Brain pericyte (primary cell): Measurements from ENCODE around the gene RNF181.
"Not testable (repeated sequence)": the region's sequence is repeated elsewhere in the genome, so short reads cannot be mapped to it uniquely, and the experiment has no call there.

Experiments used
- DNase-seq: peaks from one replicate; pipeline ENCODE4 v3.0.0-alpha.2; 2012; ENCODE audit warnings: low read depth, low spot score

RNF181 gene

DNA sequence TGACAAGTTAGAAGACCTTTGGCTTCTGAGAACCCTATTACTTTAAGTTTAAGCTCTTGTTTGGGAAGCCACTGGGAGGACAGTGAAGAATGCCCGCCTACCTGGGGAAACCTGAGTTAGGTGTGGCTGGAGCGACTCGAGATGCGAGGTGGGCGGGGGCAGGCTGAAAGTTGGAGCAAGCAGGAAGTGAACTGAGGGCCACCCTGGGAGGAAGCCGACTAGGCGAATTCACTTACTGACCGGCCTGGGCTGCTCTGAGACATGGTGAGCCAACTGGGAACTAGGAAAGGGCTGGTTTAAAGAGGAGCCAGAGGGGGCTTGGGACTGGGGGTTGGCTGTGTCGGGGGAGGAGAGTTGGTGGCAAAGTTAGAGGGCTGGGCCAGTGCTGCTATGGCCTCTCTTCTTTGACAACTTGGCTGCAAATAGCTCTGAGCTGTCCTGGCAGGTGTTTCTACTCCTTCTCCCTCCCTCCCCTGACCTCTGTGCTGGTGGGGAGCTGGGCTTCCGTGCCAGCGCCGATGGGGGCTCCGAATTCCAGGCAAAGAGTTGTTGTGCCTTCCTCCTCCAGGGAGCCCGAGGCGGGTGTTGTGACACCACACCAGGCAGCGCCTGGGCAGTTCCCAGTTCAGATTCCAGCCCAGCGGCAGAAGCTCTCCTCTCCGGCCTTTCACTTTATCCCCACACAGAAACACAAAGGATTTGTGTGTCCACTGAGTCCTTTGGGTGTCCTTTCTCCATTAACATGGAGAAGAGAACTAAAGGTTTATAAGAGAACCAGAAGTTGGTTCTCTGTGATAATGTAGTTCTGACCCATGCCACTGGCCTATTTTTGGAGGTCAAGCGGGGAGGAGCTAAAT lies 17.9 kb upstream of the RNF181 start, which contains the start of gene VAMP8:
Gene VAMP8, plus strand, starts transcription at position 201 of the 857 bp plus-strand sequence. Its CDS starts 61 bp downstream, at position 262.
- no peak for DNase-seq

DNA sequence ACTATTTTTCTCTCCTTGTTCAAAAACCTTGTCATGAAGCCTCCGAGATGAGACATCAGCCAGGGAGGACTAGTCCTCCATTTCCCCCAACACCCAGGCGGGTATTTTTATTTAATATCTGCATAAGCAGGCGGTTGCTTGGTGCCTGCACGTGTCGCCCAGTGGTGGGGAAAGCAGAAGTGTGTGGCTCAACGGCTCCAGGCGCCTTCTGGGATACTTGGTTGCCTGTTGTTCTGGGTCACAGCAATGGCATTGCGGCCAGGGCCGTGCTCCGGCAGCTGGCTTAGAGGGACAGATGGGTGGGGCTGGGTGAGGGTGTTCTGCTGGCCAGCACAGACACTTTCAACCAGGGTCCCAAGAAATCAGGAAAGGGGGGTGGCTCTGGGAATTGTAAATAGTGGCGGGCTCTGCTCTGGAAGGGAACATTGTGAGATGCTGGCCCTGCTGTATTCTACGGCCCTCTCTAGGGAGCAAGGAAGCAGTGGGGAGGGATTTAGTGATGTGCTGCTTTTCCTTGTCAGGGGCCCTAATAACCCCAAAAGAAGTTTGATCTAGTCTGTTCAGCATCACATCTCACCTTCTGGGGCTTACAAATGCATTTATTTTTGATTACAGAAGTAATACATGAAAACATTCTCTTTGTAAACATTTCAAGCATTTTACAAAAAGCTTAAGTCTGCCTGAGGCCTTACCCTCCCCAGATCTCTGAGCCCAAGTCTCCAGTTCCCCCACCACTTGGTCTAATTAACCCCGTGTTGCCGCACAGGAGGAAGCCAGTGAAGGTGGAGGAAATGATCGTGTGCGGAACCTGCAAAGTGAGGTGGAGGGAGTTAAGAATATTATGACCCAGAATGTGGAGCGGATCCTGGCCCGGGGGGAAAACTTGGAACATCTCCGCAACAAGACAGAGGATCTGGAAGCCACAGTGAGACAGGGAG lies 17.0 kb upstream of the RNF181 start:
- DNase-seq = no peak

DNA sequence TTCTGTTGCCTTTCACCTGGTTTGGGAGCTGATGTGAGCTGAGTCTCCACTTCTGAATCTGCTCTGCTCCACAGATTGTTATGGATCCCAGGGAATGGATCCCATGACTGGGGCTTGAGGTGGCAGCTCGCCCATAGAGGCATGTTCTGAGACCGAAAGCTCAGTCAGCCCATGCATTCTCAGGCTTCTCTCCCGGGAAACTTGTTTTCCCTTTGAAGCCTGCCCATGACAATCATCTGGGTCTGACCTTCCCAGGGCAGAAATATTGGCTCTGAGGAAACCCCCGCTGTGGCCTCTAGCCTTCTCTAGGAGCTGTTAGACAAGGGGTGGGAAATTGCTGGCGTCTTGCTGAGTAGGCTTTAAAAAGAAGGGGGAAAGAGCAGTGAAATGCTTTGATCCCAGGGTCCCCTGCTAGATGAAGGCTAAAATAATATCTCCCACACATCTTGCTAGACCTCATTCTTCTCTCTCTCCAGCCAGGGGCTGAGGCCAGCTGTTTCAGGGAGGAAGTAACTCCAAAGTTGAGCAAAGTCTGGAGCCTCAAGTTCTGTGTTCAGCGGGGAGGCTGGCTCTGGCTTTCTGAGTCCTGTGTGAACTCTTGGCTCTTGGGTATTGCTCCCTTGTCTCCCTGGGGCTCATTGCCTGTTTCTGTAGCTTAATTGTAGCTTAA lies 16.1 kb upstream of the RNF181 start:
- peak; percentile 80 for DNase-seq

- DNase-seq = no peak
These were observed 15.3 kb upstream of the RNF181 start for GRCh38 chr2:85580206-85580605.

DNA sequence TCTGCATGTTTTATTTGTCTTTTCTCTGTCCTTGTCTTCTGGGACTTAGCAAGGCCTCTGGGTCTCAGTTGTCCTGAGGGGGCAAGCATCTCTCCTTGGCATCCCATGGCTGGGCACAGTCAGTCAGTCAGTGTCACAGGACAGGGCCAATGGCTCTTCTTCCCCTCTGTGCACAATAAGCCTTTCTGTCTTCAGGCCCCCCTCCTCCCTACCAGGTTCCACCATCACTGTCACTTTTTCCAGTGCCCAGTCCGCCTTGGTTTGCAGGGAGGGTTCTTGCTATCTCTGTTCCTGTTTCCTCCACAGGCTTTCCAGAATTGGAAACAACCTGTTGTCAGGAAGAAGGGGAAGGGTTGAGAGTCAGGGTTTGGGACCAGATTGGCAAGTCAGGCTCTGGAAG lies 13.1 kb upstream of the RNF181 start:
- no peak for DNase-seq

- no peak for DNase-seq
These were observed 11.7 kb upstream of the RNF181 start for GRCh38 chr2:85583667-85584353.

DNA sequence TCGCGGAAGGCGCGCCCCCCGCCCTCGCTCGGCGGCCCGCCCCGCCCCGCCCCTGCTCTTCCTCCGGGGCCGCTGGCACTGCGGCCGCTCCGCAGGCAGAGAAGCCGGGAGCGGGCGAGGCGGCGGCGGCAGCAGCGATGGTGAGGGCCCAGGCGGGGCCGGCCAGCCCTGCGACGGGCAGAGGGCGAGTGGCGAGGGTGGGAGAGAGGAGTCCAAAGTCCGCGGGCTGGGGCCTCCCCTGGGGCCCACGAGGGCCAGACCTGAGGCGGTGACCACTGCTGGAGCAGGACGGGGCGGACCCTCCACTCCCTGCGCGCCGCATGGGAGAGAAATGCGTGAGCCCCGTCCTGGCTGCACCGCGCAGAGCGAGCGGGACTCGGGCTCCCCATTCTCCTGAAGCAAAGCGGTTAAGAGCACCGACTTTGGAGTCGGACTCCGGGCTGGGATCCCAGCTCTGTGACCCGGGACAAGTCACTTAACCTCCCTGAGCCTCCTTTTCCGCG lies 11.1 kb upstream of the RNF181 start, which contains the start of gene VAMP5:
Gene VAMP5, plus strand, starts transcription at position 78 of the 503 bp plus-strand sequence. Its CDS starts 60 bp downstream, at position 138.
- DNase-seq = no peak

- DNase-seq = no peak
These were observed 10.4 kb upstream of the RNF181 start for GRCh38 chr2:85584857-85585780.

- DNase-seq = no peak
These were observed 9.8 kb upstream of the RNF181 start for GRCh38 chr2:85585781-85586105.

GRCh38 chr2:85588236-85588635 lies 7.3 kb upstream of the RNF181 start:
- DNase-seq = no peak

GRCh38 chr2:85588645-85589044 lies 6.9 kb upstream of the RNF181 start:
- DNase-seq = no peak

DNA sequence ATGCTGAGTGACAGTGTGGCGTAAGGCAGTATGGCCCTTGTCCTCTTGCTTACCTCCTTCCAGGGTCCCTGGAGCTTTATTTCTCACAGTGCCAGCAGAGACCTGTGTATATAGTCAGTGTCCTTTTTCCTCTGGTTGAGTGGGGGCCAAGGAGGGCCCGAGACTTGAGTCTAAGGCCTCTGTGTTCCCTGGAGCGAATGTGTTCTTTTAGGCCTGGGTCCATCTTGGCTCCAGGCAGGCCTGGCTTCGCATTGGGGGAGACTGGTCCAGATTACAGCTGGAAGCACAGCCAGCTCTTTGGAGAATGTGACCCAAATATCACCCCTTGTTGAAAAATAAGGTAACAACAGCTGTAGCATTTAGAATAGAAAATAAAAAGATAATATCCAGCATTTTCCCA lies 6.4 kb upstream of the RNF181 start:
- DNase-seq = no peak

DNA sequence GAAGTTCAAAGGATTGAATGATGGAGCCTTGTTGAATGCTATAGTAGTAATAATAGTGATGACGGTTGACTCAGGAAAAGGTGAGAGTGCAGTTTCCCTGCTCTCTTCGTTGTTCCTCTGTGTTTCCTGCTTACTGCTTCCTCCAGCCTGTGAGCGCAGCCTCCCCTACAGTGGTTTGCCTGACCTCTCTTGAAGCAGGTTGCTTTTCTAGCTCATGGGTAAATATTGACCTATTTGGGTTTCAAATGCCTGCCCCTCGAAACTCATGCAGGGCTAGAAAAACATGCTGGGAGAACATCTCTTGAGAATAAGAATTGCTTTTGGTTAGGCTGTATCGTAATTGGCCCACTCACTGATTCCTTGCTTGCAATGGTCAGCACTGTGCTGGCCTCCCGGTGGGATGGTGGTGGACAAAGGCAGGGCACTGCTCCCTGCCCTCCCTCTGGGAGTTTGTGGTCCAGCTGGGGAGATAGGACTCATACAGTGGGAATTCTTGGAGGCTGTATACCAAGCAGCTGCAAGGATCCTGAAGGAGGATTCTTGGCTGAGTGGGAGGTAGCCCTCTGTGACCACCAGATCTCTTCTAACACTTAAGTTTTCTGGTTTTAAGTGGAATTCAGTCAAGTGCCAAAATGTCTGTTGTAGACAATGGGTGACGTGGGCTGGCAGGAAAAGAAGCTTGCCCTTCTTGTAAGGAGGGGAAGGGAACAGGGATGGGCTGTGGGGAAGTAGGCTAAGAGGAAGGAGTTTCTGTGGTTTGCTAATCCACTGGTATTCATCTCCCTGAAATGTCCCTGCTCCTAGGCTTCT lies 5.4 kb upstream of the RNF181 start:
- DNase-seq = peak; percentile 100

- DNase-seq = no peak
These were observed 4.6 kb upstream of the RNF181 start for GRCh38 chr2:85590950-85591349.

- DNase-seq = no peak
These were observed 4.0 kb upstream of the RNF181 start for GRCh38 chr2:85591563-85591962.

- DNase-seq = not testable (repeated sequence)
These were observed 3.2 kb upstream of the RNF181 start for GRCh38 chr2:85592299-85592698.

GRCh38 chr2:85593023-85593422 lies 2.5 kb upstream of the RNF181 start:
- no peak for DNase-seq

- no peak for DNase-seq
These were observed 737 bp upstream of the RNF181 start for GRCh38 chr2:85594715-85595300.

- no peak for DNase-seq
These were observed 435 bp downstream of the RNF181 start for GRCh38 chr2:85596026-85596333.
